GM19099 (cell line): ENCODE results near the gene FTCD.

Experiments
- POLR2A ChIP-seq: IDR thresholded peaks from 3 replicates; pipeline ENCODE4 v1.6.1; 2011; ENCODE audit warnings: low read depth; ENCODE audit not compliant: insufficient read length; ENCODE audit errors: extremely low read depth

The FTCD gene

DNA sequence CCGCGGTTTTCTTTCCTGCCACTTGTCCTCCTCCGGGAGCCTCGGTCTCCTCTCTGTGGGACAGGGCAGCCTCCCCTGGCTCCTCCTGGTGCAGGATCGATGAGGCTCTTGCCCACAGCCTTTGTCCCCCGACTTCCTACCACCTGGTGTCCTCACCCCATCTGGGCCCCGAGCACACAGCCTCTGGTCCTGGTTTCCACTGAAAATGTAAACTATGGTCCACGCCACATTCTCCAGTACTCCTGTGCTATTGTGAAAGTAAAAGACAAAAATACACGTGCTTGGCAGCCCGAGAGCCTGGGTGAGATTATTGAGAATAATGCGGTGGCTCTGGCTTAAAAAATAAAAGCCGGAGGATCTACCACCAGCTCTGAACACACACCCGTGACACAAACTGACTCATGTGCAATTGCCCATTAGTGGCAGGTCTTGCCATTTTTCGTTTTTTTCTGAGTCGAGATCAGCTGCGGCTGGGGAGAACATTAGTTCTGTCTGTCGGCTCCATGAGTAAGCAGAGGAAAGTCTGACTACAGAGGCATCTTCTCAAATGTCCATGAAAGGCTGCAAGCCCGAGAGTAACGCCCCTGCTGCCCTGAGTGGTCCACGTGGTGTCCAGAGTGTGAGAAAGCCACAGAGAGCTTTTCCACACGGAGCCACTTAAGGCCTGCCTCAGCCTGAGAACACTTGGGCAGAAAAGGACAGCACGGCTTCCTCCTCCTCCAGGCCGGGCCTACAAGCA lies 63.2 kb downstream of the FTCD start:
- TF ChIP-seq POLR2A = no peak

DNA sequence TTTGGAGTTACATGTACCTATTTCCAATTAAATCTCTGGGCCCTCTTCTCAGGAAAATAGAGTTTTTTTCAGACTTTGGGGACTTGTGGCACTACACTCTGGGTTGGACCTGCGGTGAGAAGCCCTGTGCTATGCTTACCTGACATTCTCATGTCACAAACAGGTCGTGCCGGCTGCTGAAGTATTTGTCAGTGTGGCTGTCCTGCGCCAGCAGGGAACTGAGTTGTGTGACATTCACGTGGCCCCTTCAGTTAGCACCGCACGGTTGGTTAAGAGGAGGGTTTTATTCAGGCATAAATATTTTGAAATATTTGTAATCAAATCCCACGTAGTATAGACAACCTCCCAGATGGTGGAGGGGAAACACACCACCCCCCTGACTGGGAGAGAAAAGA lies 63.8 kb downstream of the FTCD start:
- TF ChIP-seq POLR2A = no peak

GRCh38 chr21:46091118-46091517 lies 64.3 kb downstream of the FTCD start:
- no peak for TF ChIP-seq POLR2A

GRCh38 chr21:46089285-46089684 lies 66.1 kb downstream of the FTCD start:
- TF ChIP-seq POLR2A = no peak

DNA sequence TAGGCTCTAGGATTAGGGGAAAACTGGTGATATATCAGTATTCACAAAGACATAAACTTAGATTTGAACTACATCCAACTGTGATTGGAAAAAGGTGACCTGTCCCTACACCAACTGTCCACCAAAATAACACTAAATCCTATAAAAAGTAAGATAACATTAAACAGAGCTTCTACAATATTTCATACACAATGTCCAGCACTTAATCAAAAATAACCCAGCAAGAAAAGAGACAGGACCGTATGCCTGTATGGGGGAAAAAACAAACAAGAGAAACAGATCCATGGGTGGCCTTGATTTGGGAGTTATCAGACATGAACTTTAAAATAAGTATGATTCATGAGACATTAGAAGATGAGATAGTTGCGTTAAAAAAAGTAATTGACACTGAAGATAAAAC lies 67.2 kb downstream of the FTCD start:
- no peak for TF ChIP-seq POLR2A

DNA sequence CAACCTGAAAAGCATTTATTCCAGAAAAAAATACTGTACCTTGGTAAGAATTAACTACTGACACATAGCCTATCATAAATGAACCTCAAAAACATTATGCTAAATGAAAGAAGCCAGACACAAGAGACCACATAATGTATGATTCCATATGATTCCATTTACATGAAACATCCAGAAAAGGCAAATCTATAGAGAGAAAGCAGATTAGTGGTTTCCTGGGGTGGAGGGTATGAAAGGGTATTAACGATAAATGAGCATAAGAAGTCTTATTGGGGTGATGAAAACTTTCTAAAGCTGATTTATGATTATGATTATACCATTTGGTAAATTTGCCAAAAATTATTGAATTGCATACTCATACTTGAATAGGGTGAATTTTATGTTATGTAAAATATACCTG lies 67.7 kb downstream of the FTCD start:
- TF ChIP-seq POLR2A = no peak
